ENCODE results near the gene SNAPC5. TPM values are rescaled to one million over a fixed set of nuclear protein-coding genes. Genes with fewer than 3 reads are reported as not detected.
"Not testable (repeated sequence)": the region's sequence is repeated elsewhere in the genome, so short reads cannot be mapped to it uniquely, and the experiment has no call there.

SNAPC5 gene
- total RNA-seq, 1 donor = 14.5 TPM

DNA sequence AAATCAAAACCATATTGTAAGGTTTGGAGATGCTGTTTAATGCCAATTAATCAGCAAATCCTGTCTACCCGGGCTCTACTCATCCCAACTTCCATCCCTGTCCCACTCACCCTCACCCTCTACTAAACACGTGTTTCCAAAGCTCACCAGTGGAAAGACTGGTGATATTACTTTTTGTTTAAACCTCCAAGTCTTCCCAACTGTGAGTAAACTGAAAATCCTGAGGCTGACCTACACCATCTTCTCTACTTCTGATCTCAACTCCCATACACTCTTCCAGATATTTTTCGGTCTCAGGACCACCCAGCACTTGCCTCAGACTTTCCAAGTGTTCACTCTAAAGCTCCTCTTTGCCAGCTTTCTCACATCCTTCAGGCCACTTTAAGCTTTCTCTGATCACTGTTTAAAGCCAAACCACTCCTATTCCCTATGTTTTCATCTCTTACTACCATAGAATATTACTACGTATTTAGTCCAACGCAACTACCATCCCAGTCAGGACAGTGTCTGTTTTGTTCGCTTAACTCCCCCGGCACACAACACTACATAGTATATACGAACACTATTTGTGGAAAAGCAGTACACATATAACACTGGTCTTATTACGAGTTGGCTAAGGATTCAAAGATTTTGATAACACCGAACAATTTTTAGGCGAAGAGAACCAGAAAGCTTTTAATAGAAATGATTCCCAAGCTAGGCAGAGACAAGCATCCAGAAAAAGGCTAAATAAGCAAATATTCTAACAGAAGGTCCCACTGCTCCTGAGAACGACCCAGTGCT, 6.4 kb upstream of the SNAPC5 start:
- DNase-seq (ENCODE audit: insufficient read length, low spot score, missing footprints) = no peak
- H4K20me1 ChIP-seq (ENCODE audit: insufficient read depth, low read length) = peaks cover 33% of the 10 kb centered on the region

DNA sequence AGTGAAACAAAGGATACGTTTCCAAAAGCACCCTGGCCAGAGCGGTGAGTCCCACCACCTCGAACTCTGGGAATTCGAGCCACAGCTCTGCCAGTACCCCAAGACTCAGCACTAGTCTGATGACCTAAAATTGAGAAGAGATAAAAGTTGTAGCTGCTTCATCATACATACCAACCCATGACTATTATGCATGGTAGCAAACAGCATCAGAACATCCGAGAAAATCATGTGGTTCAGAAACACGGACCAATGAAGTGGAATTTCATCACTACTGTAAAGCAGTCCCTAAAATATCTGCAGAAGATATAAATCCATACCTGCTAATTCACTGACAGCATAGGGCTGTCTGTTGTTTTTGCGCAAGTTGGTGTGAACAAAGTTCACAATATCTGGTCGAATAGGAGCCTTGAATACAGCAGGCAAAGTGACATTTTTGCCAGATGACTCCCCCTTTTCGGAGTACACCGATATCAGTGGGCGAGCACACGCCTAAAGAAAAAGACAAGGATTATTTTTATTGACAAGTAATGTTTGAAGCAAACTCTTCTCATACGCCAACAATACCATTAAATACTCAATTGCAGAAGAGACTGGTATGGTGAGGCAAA, 5.6 kb upstream of the SNAPC5 start:
- Histone ChIP-seq H3K36me3 (ENCODE audit: insufficient read depth, low read length) (peaks cover 57% of the 10 kb centered on the region), H4K20me1 (ENCODE audit: insufficient read depth, low read length) (peaks cover 41% of the 10 kb centered on the region), H3K4me3 (ENCODE audit: insufficient read depth, low read length) (peak overlapping the region; percentile 78), H3K4me2 (ENCODE audit: insufficient read depth, low read length) (peak overlapping the region; percentile 93), H3K27ac (ENCODE audit: low read depth, low read length) (peak overlapping the region; percentile 92), H3K79me2 (ENCODE audit: insufficient read depth, low read length) (peaks cover 67% of the 10 kb centered on the region), H3K4me1 (ENCODE audit: insufficient read depth, low read length) (peaks cover 19% of the 10 kb centered on the region)
- not testable (repeated sequence) for DNase-seq (ENCODE audit: insufficient read length, low spot score, missing footprints); H3K9me3 ChIP-seq (ENCODE audit: low read depth, low read length); H3K27me3 ChIP-seq (ENCODE audit: insufficient read depth, low read length); H2AFZ ChIP-seq (ENCODE audit: low read length)

More for the DNA sequence above, 6.4 kb upstream of the SNAPC5 start:
- H3K27ac ChIP-seq (ENCODE audit: low read depth, low read length) = peak overlapping the region; percentile 92
- H3K9me3 ChIP-seq (ENCODE audit: low read depth, low read length) = no peaks in the 10 kb centered on the region
- TF ChIP-seq, protein P1, sequence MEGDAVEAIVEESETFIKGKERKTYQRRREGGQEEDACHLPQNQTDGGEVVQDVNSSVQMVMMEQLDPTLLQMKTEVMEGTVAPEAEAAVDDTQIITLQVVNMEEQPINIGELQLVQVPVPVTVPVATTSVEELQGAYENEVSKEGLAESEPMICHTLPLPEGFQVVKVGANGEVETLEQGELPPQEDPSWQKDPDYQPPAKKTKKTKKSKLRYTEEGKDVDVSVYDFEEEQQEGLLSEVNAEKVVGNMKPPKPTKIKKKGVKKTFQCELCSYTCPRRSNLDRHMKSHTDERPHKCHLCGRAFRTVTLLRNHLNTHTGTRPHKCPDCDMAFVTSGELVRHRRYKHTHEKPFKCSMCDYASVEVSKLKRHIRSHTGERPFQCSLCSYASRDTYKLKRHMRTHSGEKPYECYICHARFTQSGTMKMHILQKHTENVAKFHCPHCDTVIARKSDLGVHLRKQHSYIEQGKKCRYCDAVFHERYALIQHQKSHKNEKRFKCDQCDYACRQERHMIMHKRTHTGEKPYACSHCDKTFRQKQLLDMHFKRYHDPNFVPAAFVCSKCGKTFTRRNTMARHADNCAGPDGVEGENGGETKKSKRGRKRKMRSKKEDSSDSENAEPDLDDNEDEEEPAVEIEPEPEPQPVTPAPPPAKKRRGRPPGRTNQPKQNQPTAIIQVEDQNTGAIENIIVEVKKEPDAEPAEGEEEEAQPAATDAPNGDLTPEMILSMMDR (IDR thresholded peaks at IDR 0.05; ENCODE audit: extremely low read depth, low read depth, low read length) = no peak
- peak overlapping the region; percentile 93 for H3K4me2 ChIP-seq (ENCODE audit: insufficient read depth, low read length)
- peak overlapping the region; percentile 90 for H2AFZ ChIP-seq (ENCODE audit: low read length)
- peaks cover 18% of the 10 kb centered on the region for H3K4me1 ChIP-seq (ENCODE audit: insufficient read depth, low read length)
- no peaks in the 10 kb centered on the region for H3K27me3 ChIP-seq (ENCODE audit: insufficient read depth, low read length)
- peaks cover 73% of the 10 kb centered on the region for H3K79me2 ChIP-seq (ENCODE audit: insufficient read depth, low read length)
- peaks cover 48% of the 10 kb centered on the region for H3K36me3 ChIP-seq (ENCODE audit: insufficient read depth, low read length)
- H3K4me3 ChIP-seq (ENCODE audit: insufficient read depth, low read length) = peak overlapping the region; percentile 78

- TF ChIP-seq, protein P1 (IDR thresholded peaks at IDR 0.05; ENCODE audit: extremely low read depth, low read depth, low read length) = no peak
- peak overlapping the region; percentile 78 for H3K4me3 ChIP-seq (ENCODE audit: insufficient read depth, low read length)
- peaks cover 61% of the 10 kb centered on the region for H3K36me3 ChIP-seq (ENCODE audit: insufficient read depth, low read length)
- H3K27me3 ChIP-seq (ENCODE audit: insufficient read depth, low read length) = no peaks in the 10 kb centered on the region
- H3K27ac ChIP-seq (ENCODE audit: low read depth, low read length) = peak overlapping the region; percentile 92
- no peak overlapping the region for H2AFZ ChIP-seq (ENCODE audit: low read length)
- peaks cover 61% of the 10 kb centered on the region for H3K79me2 ChIP-seq (ENCODE audit: insufficient read depth, low read length)
- DNase-seq (ENCODE audit: insufficient read length, low spot score, missing footprints) = no peak
- peaks cover 45% of the 10 kb centered on the region for H4K20me1 ChIP-seq (ENCODE audit: insufficient read depth, low read length)
- peaks cover 24% of the 10 kb centered on the region for H3K4me1 ChIP-seq (ENCODE audit: insufficient read depth, low read length)
- H3K9me3 ChIP-seq (ENCODE audit: low read depth, low read length) = no peaks in the 10 kb centered on the region
- peak overlapping the region; percentile 93 for H3K4me2 ChIP-seq (ENCODE audit: insufficient read depth, low read length)
Measured at GRCh38 chr15:66502491-66502890, 4.9 kb upstream of the SNAPC5 start.

- peaks cover 68% of the 10 kb centered on the region for H3K36me3 ChIP-seq (ENCODE audit: insufficient read depth, low read length)
- not testable (repeated sequence) for H3K27ac ChIP-seq (ENCODE audit: low read depth, low read length)
- peaks cover 45% of the 10 kb centered on the region for H4K20me1 ChIP-seq (ENCODE audit: insufficient read depth, low read length)
Measured at GRCh38 chr15:66500346-66500745, 2.8 kb upstream of the SNAPC5 start.

More at GRCh38 chr15:66500346-66500745, 2.8 kb upstream of the SNAPC5 start:
- H3K27me3 ChIP-seq (ENCODE audit: insufficient read depth, low read length); H3K4me3 ChIP-seq (ENCODE audit: insufficient read depth, low read length); H3K4me2 ChIP-seq (ENCODE audit: insufficient read depth, low read length); DNase-seq (ENCODE audit: insufficient read length, low spot score, missing footprints); H2AFZ ChIP-seq (ENCODE audit: low read length); H3K9me3 ChIP-seq (ENCODE audit: low read depth, low read length): not testable (repeated sequence)
- peaks cover 62% of the 10 kb centered on the region for H3K79me2 ChIP-seq (ENCODE audit: insufficient read depth, low read length)
- peaks cover 29% of the 10 kb centered on the region for H3K4me1 ChIP-seq (ENCODE audit: insufficient read depth, low read length)

Data from osteoblast (primary cell).